Stomach (tissue), 4 donors: Measurements from ENCODE around the gene NRAP.

Experiments used
- CTCF ChIP-seq, 7 experiments: fragments of 450-650 bp in 4 of 7; fragments of 200-600 bp in 3 of 7; sonication (generic) in 3 of 7; IDR thresholded peaks; one replicate each; pipeline ENCODE4 v1.5.1; 2016 to 2019; ENCODE audit warnings: antibody characterized with exemption in 7 of 7, control low read depth in 2 of 7, mild to moderate bottlenecking in 1 of 7
- EP300 ChIP-seq: sonication (generic); formaldehyde crosslinking; IDR thresholded peaks from one replicate; pipeline ENCODE4 v1.6.1; 2017; ENCODE audit warnings: antibody characterized with exemption
- POLR2A ChIP-seq, 4 donors: fragments of 450-650 bp; IDR thresholded peaks; one replicate each; pipeline ENCODE4 v1.6.1; 2016; ENCODE audit warnings: antibody characterized with exemption in 4 of 4, control low read depth in 2 of 4, mild to moderate bottlenecking in 1 of 4, moderate library complexity in 1 of 4
- POLR2AphosphoS5 ChIP-seq, 3 donors: sonication (generic); formaldehyde crosslinking; IDR thresholded peaks; one replicate each; pipeline ENCODE4 v1.6.1; 2016; ENCODE audit warnings: antibody characterized with exemption in 3 of 3

- TF ChIP-seq CTCF (IDR thresholded peaks at IDR 0.05) (no peak), POLR2AphosphoS5 (IDR thresholded peaks at IDR 0.05) (no peak), POLR2A (IDR thresholded peaks at IDR 0.05) (no peak), EP300 (no peak)
Observed at GRCh38 chr10:113711142-113711541, 47.3 kb upstream of the NRAP start.
